Panc1 (cell line): Measurements from ENCODE around the gene TNRC6B. TPM values are rescaled to one million over a fixed set of nuclear protein-coding genes. Genes with fewer than 3 reads are reported as not detected.

Experiments used
- ATAC-seq: fragments of 200-7000 bp; cut with Tn5 transposase; 2 replicates; pipeline ENCODE4 v1.9.1; 2020; ENCODE audit warnings: mild to moderate bottlenecking, moderate library complexity
- BruUV-seq: library from RNA; stranded (reverse); fragments of 400-500 nt; replicated peaks from 2 replicates; lab custom pipeline; 2021; lab: Mats Ljungman, UMichigan
- CTCF ChIA-PET: fragments of 300-600 bp; sonication (Branson Sonifier 250); formaldehyde crosslinking; loops from one replicate; lab custom pipeline; 2022; ENCODE audit warnings: antibody characterized with exemption; lab: Charles Lee
- POLR2A ChIA-PET: fragments of 300-600 bp; sonication (Branson Sonifier 250); formaldehyde crosslinking; loops from one replicate; lab custom pipeline; 2022; ENCODE audit warnings: antibody characterized with exemption; lab: Charles Lee
- DNase-seq: peaks from one replicate; pipeline ENCODE4 v3.0.0-alpha.2; 2010; ENCODE audit warnings: low read depth, low spot score
- H3K27ac ChIP-seq: 2 replicates; pipeline ENCODE4 v1.5.1; 2011; ENCODE audit warnings: mild to moderate bottlenecking, low read length, inconsistent platforms
- H3K27me3 ChIP-seq: fragments of 200-500 bp; sonication (Bioruptor generic); 2 replicates; pipeline ENCODE4 v1.6.0; 2014; ENCODE audit warnings: low read length, inconsistent platforms; ENCODE audit not compliant: control insufficient read depth, insufficient read depth
- H3K36me3 ChIP-seq: fragments of 200-500 bp; sonication (Bioruptor generic); 2 replicates; pipeline ENCODE4 v1.5.1; 2014; ENCODE audit warnings: inconsistent platforms, mild to moderate bottlenecking, low read length, moderate library complexity; ENCODE audit not compliant: control insufficient read depth, insufficient read depth
- H3K4me1 ChIP-seq: 2 replicates; pipeline ENCODE4 v1.5.1; 2011; ENCODE audit warnings: inconsistent platforms, mild to moderate bottlenecking, low read length, moderate library complexity; ENCODE audit not compliant: control insufficient read depth, insufficient read depth
- H3K4me3 ChIP-seq, 2 experiments: 2 replicates each; pipeline ENCODE4 v1.5.1; 2011 to 2012; ENCODE audit warnings: low read depth in 2 of 2, low read length in 2 of 2, mild to moderate bottlenecking in 2 of 2, inconsistent platforms in 1 of 2, moderate library complexity in 1 of 2
- H3K9me3 ChIP-seq: fragments of 200-500 bp; sonication (Bioruptor generic); 2 replicates; pipeline ENCODE4 v1.5.1; 2014; ENCODE audit warnings: low read depth, mild to moderate bottlenecking, inconsistent platforms, low read length, moderate library complexity; ENCODE audit not compliant: control insufficient read depth, insufficient read depth
- POLR2AphosphoS5 ChIP-seq: IDR thresholded peaks from 2 replicates; pipeline ENCODE4 v1.6.1; 2012; ENCODE audit warnings: mild to moderate bottlenecking, low read depth, low read length, moderate library complexity
- SIN3A ChIP-seq: IDR thresholded peaks from 2 replicates; pipeline ENCODE4 v1.6.1; 2012; ENCODE audit warnings: low read depth, mild to moderate bottlenecking, low read length, moderate library complexity, borderline replicate concordance; ENCODE audit not compliant: insufficient read depth
- TCF7L2 ChIP-seq: IDR thresholded peaks from 2 replicates; pipeline ENCODE4 v1.6.1; 2011; ENCODE audit warnings: mild to moderate bottlenecking, low read depth, low read length, inconsistent platforms
- in situ Hi-C: cut with HindIII; loops from 2 replicates; pipeline ENCODE4 v1.10.0; 2016; ENCODE audit warnings: low sequenced_read_pairs, low pct_unique_long_range_greater_than_20kb
- intact Hi-C: fragments of 100-400 bp; cut with micrococcal nuclease; formaldehyde crosslinking; loops from one replicate; pipeline ENCODE4 v1.10.0; 2022; ENCODE audit not compliant: unreplicated experiment
- total RNA-seq: library from RNA; stranded (reverse); gene quantifications from one replicate; pipeline ENCODE4 v1.2.1, GENCODE V29; 2021; ENCODE audit not compliant: unreplicated experiment
- TF ChIP-seq, protein P1 (sequence below): fragments of 450-650 bp; IDR thresholded peaks from 2 replicates; pipeline ENCODE4 v1.5.1; 2017; ENCODE audit warnings: mild to moderate bottlenecking
- TF ChIP-seq, protein P2 (sequence below), 2 experiments: IDR thresholded peaks; 2 replicates each; pipeline ENCODE4 v1.6.1; 2011 to 2012; ENCODE audit warnings: low read depth in 2 of 2, control low read depth in 1 of 2, low read length in 1 of 2, mild to moderate bottlenecking in 1 of 2, moderate library complexity in 1 of 2; ENCODE audit not compliant: insufficient read depth in 1 of 2

The TNRC6B gene
- total RNA-seq, 1 experiment from 2014 or later = 30.7 TPM

GRCh38 chr22:40346185-40347118 lies 168.7 kb downstream of the TNRC6B start, which contains the start of gene ADSL:
Gene ADSL (plus strand): TSS chr22:40346500. CDS start chr22:40346559, 59 bp downstream.
- in situ Hi-C loops (no loop called here), intact Hi-C loops (loop anchor here (5.0 kb wide), 1 partner anchor 304 kb away; no protein-coding TSS in a partner anchor)
- ChIA-PET POLR2A (interaction anchor here (0.7 kb wide), 1 partner anchor 16 kb away, joined by 15 read pairs; no protein-coding TSS in a partner anchor), CTCF (no interaction called here)
- Histone ChIP-seq H3K36me3 (peaks cover 8% of the 10 kb centered on the region), H3K9me3 (no peaks in the 10 kb centered on the region), H3K27ac (peak within 1 kb of the TSS; percentile 96), H3K4me3 (peak within 1 kb of the TSS; percentile 85 to 96), H3K4me1 (peaks cover 8% of the 10 kb centered on the region), H3K27me3 (no peaks in the 10 kb centered on the region)
- peak; percentile 99 for ATAC-seq
- BruUV-seq = no TSS peak
- TF ChIP-seq POLR2AphosphoS5 (peak; percentile 97), TCF7L2 (no peak), SIN3A (peak; percentile 82)
- peak; percentile 36 for DNase-seq

- peaks cover 10% of the 10 kb centered on the region for H3K36me3 ChIP-seq
- peaks cover 8% of the 10 kb centered on the region for H3K4me1 ChIP-seq
- ChIA-PET POLR2A (no interaction called here), CTCF (no interaction called here)
- H3K4me3 ChIP-seq = peak overlapping the region; percentile 85 to 96
- in situ Hi-C loops = no loop called here
- intact Hi-C loops = loop anchor here (5.0 kb wide), 1 partner anchor 305 kb away; no protein-coding TSS in a partner anchor
- ATAC-seq = no peak
- no peaks in the 10 kb centered on the region for H3K9me3 ChIP-seq
- TF ChIP-seq SIN3A = no peak
- TF ChIP-seq POLR2AphosphoS5 = no peak
- TF ChIP-seq TCF7L2 = no peak
- TF ChIP-seq, protein P1, sequence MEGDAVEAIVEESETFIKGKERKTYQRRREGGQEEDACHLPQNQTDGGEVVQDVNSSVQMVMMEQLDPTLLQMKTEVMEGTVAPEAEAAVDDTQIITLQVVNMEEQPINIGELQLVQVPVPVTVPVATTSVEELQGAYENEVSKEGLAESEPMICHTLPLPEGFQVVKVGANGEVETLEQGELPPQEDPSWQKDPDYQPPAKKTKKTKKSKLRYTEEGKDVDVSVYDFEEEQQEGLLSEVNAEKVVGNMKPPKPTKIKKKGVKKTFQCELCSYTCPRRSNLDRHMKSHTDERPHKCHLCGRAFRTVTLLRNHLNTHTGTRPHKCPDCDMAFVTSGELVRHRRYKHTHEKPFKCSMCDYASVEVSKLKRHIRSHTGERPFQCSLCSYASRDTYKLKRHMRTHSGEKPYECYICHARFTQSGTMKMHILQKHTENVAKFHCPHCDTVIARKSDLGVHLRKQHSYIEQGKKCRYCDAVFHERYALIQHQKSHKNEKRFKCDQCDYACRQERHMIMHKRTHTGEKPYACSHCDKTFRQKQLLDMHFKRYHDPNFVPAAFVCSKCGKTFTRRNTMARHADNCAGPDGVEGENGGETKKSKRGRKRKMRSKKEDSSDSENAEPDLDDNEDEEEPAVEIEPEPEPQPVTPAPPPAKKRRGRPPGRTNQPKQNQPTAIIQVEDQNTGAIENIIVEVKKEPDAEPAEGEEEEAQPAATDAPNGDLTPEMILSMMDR = no peak
- TF ChIP-seq, protein P2, sequence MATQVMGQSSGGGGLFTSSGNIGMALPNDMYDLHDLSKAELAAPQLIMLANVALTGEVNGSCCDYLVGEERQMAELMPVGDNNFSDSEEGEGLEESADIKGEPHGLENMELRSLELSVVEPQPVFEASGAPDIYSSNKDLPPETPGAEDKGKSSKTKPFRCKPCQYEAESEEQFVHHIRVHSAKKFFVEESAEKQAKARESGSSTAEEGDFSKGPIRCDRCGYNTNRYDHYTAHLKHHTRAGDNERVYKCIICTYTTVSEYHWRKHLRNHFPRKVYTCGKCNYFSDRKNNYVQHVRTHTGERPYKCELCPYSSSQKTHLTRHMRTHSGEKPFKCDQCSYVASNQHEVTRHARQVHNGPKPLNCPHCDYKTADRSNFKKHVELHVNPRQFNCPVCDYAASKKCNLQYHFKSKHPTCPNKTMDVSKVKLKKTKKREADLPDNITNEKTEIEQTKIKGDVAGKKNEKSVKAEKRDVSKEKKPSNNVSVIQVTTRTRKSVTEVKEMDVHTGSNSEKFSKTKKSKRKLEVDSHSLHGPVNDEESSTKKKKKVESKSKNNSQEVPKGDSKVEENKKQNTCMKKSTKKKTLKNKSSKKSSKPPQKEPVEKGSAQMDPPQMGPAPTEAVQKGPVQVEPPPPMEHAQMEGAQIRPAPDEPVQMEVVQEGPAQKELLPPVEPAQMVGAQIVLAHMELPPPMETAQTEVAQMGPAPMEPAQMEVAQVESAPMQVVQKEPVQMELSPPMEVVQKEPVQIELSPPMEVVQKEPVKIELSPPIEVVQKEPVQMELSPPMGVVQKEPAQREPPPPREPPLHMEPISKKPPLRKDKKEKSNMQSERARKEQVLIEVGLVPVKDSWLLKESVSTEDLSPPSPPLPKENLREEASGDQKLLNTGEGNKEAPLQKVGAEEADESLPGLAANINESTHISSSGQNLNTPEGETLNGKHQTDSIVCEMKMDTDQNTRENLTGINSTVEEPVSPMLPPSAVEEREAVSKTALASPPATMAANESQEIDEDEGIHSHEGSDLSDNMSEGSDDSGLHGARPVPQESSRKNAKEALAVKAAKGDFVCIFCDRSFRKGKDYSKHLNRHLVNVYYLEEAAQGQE (IDR thresholded peaks at IDR 0.05; ENCODE audit: insufficient read depth in 1 of 2, low read depth in 2 of 2, low read length in 1 of 2) = no peak
- TSS peak; percentile 78 for BruUV-seq
- H3K27ac ChIP-seq = peak overlapping the region; percentile 96
- DNase-seq = no peak
- no peaks in the 10 kb centered on the region for H3K27me3 ChIP-seq
Measured at GRCh38 chr22:40347300-40347699, 169.6 kb downstream of the TNRC6B start.
